ENCODE data around the gene NYNRIN.

DNA sequence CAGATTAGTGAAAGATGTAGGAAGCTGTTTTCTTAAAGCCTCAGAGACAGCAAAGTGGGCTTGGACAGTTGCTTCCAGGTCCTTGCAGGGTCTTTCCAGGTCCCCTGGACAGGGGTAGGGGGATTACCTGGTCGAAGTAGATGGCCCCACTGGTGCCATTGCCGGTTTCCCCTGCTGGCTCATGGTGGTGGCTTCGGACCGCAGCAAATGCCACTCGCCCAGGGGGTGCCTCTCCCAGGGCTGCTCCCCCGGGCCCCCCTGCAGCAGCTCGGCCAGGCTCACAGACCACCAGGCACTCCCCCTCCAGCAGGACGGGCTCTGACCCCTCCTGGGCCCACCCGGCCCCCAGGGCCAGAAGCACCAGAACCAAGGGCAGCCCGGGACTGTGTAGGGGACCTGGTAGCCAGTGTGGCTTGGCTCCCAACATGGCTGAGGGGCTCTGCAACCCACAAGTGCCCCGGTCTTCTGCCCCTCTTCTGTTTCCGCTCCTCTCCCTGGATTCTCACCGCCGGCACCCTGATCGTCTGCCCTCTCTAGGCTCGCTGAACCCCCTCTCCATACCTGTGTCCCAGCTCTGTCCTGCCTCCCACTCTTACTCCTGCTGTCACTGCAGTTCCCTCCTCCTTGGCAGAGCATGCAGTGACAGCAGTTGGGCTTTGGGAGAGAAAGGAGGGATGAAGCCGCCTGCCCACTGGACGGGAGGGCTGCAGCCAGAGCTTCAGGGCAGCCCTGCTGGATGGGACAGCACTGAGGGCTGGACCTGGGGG lies 30.0 kb downstream of the NYNRIN start:
- TF ChIP-seq POLR2A (IDR thresholded peaks at IDR 0.05; ENCODE audit: low read depth, low read length), result no peak
- no peak for TF ChIP-seq POLR2AphosphoS5 (IDR thresholded peaks at IDR 0.05; ENCODE audit: low read depth, low read length)
- no peak for TF ChIP-seq TAF1 (IDR thresholded peaks at IDR 0.05; ENCODE audit: low read depth, low read length)
- TF ChIP-seq SPI1 (IDR thresholded peaks at IDR 0.05; ENCODE audit: low read depth, low read length), result no peak

All from GM12891 (cell line).